Measurements from ENCODE around the gene CHN1. TPM values are rescaled to one million over a fixed set of nuclear protein-coding genes. Genes with fewer than 3 reads are reported as not detected.
A peak's percentile ranks its signal among the peaks of the same experiment; 100 is the strongest.

CHN1 gene
- polyA plus RNA-seq, 1 of the 3 experiments (the other 2 are of a cell fraction): 31.6 TPM

- H2AFZ ChIP-seq (ENCODE audit: low read depth): peak overlapping the region; percentile 92; the same call in 1 of the 2 replicates
- no peaks in the 10 kb centered on the region for H3K9me3 ChIP-seq
- TF ChIP-seq TCF12 (IDR thresholded peaks at IDR 0.05) (0 out of 2 replicates have a peak, but pooled peaks have one; percentile 10), POLR2AphosphoS5 (IDR thresholded peaks at IDR 0.05; ENCODE audit: low read depth, low read length) (peak; percentile 46; the same call in 1 of the 2 replicates), MXI1 (IDR thresholded peaks at IDR 0.05; ENCODE audit: low read depth, low read length) (no peak; the same call in 1 of the 2 replicates), GATA2 (CRISPR knock-in tag; IDR thresholded peaks at IDR 0.05) (peak; percentile 50), JUND (IDR thresholded peaks at IDR 0.05) (0 out of 2 replicates have a peak, but pooled peaks have one; percentile 18), GABPA (IDR thresholded peaks at IDR 0.05; ENCODE audit: low read depth) (no peak), RXRA (IDR thresholded peaks at IDR 0.05; ENCODE audit: borderline replicate concordance, low read depth) (no peak), IRF3 (IDR thresholded peaks at IDR 0.05; ENCODE audit: low read depth, low read length) (no peak), CHD2 (IDR thresholded peaks at IDR 0.05; ENCODE audit: low read length, partially characterized antibody) (peak; percentile 35), REST (IDR thresholded peaks at IDR 0.05; ENCODE audit: low read depth, low read length) (no peak), YY1 (IDR thresholded peaks at IDR 0.05; ENCODE audit: low read depth) (no peak), RAD21 (IDR thresholded peaks at IDR 0.05; ENCODE audit: low read length) (no peak), USF2 (IDR thresholded peaks at IDR 0.05; ENCODE audit: borderline replicate concordance, low read depth, low read length) (no peak), FOSL2 (IDR thresholded peaks at IDR 0.05; ENCODE audit: borderline replicate concordance, low read depth) (peak; percentile 53; the same call in 1 of the 2 replicates), CTCF (IDR thresholded peaks at IDR 0.05) (no peak), RFX5 (IDR thresholded peaks at IDR 0.05; ENCODE audit: low read length) (peak; percentile 72), ELF1 (IDR thresholded peaks at IDR 0.05) (no peak), FOXJ3 (CRISPR knock-in tag; IDR thresholded peaks at IDR 0.05) (no peak), EP300 (IDR thresholded peaks at IDR 0.05; ENCODE audit: borderline replicate concordance in 1 of 2, low read depth in 1 of 2, low read length in 1 of 2) (0 out of 4 replicates have a peak, but pooled peaks of 1 of the 2 experiments have one; percentile 22), PBX3 (IDR thresholded peaks at IDR 0.05) (peak; percentile 34; the same call in 1 of the 2 replicates)
- WGBS (ENCODE audit: low lambda C conversion rate): 18% methylated on average over 8 of the region's 8 CpGs
- peak overlapping the region; percentile 73 to 93 for H3K27ac ChIP-seq (ENCODE audit: low read depth in 2 of 2, low read length in 1 of 2)
- no peaks in the 10 kb centered on the region for H3K36me3 ChIP-seq (replicated peaks in 1 of 2; ENCODE audit: control insufficient read depth in 1 of 2, insufficient read depth in 2 of 2, low read length in 1 of 2)
- no peaks in the 10 kb centered on the region for H3K9me2 ChIP-seq
- H3K79me2 ChIP-seq (ENCODE audit: insufficient read depth): peaks cover 21% of the 10 kb centered on the region; the same call in 1 of the 2 replicates
- peaks cover 0 to 38% of the 10 kb centered on the region in 2 experiments; a peak in 3 of 4 replicates for H3K4me1 ChIP-seq (ENCODE audit: control insufficient read depth in 1 of 2, insufficient read depth in 2 of 2, low read depth in 1 of 2, low read length in 1 of 2)
- H3F3A ChIP-seq (replicated peaks; ENCODE audit: insufficient read depth): peaks cover 5% of the 10 kb centered on the region
- peak overlapping the region; percentile 62 for H3K9ac ChIP-seq
- POLR2A ChIA-PET: interaction anchor here (0.7 to 1.0 kb wide), 3 partner anchors 34 to 75 kb away, joined by 3 to 4 read pairs (median 3); no protein-coding TSS in a partner anchor
- peak overlapping the region; percentile 51 to 67 for H3K4me3 ChIP-seq (ENCODE audit: low read depth in 2 of 2, low read length in 1 of 2)
- H3K27me3 ChIP-seq (ENCODE audit: insufficient read depth): no peaks in the 10 kb centered on the region
- no peaks in the 10 kb centered on the region for H4K20me1 ChIP-seq (ENCODE audit: insufficient read depth)
- peak; percentile 41 for DNase-seq
- CTCF ChIA-PET: interaction anchor here (0.8 to 1.2 kb wide), 3 partner anchors 17 to 76 kb away, joined by 3 to 14 read pairs (median 3); no protein-coding TSS in a partner anchor
- peak overlapping the region; percentile 87 for H3K4me2 ChIP-seq
Observed at GRCh38 chr2:174846941-174847938, 157.9 kb downstream of the CHN1 start.
